Upper lobe of left lung (tissue), 6 donors: ENCODE data around the gene POLR3H. TPM values are rescaled to one million over a fixed set of nuclear protein-coding genes. Genes with fewer than 3 reads are reported as not detected.
A peak's percentile ranks its signal among the peaks of the same experiment; 100 is the strongest.
"Not testable (repeated sequence)": the region's sequence is repeated elsewhere in the genome, so short reads cannot be mapped to it uniquely, and the experiment has no call there.

Experiments
- ATAC-seq, 2 donors: fragments of 200-7000 bp; cut with Tn5 transposase; one replicate each; pipeline ENCODE4 v1.9.1; 2022; ENCODE audit warnings: mild to moderate bottlenecking in 2 of 2, moderate library complexity in 2 of 2; ENCODE audit not compliant: low FRiP score in 2 of 2
- DNase-seq, 2 donors: peaks; one replicate each; pipeline ENCODE4 v3.0.0-alpha.2; 2019 to 2020
- H3K27ac ChIP-seq, 4 donors: fragments of 200-600 bp; sonication (generic); one replicate each; pipeline ENCODE4 v1.5.1; 2016 to 2019
- H3K27me3 ChIP-seq, 4 donors: fragments of 200-600 bp; sonication (generic); one replicate each; pipeline ENCODE4 v1.5.1; 2017 to 2019
- H3K36me3 ChIP-seq, 4 donors: fragments of 200-600 bp; sonication (generic); one replicate each; pipeline ENCODE4 v1.5.1; 2016 to 2019
- H3K4me1 ChIP-seq, 4 donors: fragments of 200-600 bp; sonication (generic); one replicate each; pipeline ENCODE4 v1.5.1; 2018 to 2019
- H3K4me3 ChIP-seq, 4 donors: fragments of 200-600 bp; sonication (generic); one replicate each; pipeline ENCODE4 v1.5.1; 2017 to 2019; ENCODE audit warnings: mild to moderate bottlenecking in 2 of 4, moderate library complexity in 1 of 4
- H3K9me3 ChIP-seq, 4 donors: fragments of 200-600 bp; sonication (generic); one replicate each; pipeline ENCODE4 v1.5.1; 2018 to 2019
- EP300 ChIP-seq, 4 donors: sonication (generic); formaldehyde crosslinking; IDR thresholded peaks; one replicate each; pipeline ENCODE4 v1.5.1; 2017; ENCODE audit warnings: antibody characterized with exemption in 4 of 4, control low read depth in 2 of 4
- POLR2A ChIP-seq, 4 donors: fragments of 450-650 bp; IDR thresholded peaks; one replicate each; pipeline ENCODE4 v1.5.1; 2016 to 2017; ENCODE audit warnings: antibody characterized with exemption in 4 of 4, mild to moderate bottlenecking in 2 of 4
- POLR2AphosphoS5 ChIP-seq, 2 donors: sonication (generic); formaldehyde crosslinking; IDR thresholded peaks; one replicate each; pipeline ENCODE4 v1.5.1; 2017; ENCODE audit warnings: antibody characterized with exemption in 2 of 2
- whole genome bisulfite sequencing, 2 donors: methylation state at CpG; one replicate each; pipeline ENCODE4 v1.1.5; 2017 to 2018; 5-methylcytosine and 5-hydroxymethylcytosine counted together
- total RNA-seq, 6 donors: library from RNA; depleted of rRNA in 4 of 6; stranded (reverse); fragments of >200 nt in 4 of 6; gene quantifications; one replicate each; pipeline versions ENCODE4 v1.1.0 to v1.2.1, GENCODE V29; 2016 to 2021
- TF ChIP-seq, protein P1 (sequence below), 6 experiments: fragments of 450-650 bp in 4 of 6; fragments of 200-600 bp in 2 of 6; sonication (generic) in 2 of 6; IDR thresholded peaks; one replicate each; pipeline ENCODE4 v1.5.1; 2016 to 2019; ENCODE audit warnings: antibody characterized with exemption in 6 of 6
- donor health status: DM: no; HTN: no; CAD: no; lungs with moderate emphysema.
- donor health status: DM: no; HTN: yes; CAD: no; lungs with severe emphysema.

The POLR3H gene
- total RNA-seq, 6 donors from 2014 or later: 35.6 to 73.5 (median 53.0) TPM

DNA sequence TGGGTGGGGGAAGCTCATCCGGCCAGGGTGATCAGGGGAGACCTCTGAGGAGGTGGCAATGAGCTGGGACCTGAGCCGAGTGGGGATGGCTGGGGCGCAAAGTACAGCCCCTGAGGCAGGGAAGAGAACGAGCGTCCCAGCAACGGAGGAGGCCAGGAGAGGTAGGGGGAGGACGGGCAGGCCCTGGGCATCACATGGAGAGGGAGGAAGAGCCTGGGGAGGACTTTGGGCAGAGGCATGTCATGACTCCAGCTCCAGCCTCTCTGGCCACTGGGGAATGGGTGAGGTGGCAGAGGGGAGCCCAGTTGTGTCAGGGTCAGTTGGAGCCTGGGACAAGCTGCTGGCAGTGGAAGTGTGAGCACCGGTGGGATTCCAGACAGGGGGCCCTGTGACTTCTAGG is 33.8 kb upstream of the POLR3H start:
- ATAC-seq: no peak

DNA sequence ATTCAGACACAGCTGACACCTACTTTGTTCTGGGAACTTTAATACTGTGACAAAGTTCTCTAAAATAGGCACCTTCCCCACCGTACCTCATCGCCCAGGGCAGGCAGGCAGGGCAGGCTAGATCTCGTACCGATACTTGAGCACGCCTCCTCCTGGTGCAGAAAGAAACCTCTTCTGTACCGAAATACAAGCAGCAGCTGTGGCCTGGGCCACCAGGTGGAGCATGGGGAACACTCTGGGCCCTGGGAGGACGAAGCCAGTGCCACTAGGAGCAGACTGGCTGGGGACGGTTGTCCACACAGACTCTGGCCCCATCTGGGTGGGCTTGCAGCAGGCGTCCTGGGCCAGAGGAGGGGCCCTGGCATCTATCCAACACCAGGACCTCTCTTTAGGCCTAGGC is 32.6 kb upstream of the POLR3H start:
- 78 to 88% methylated on average over 5 to 9 of the region's 9 CpGs for WGBS, 2 donors
- no peaks in the 10 kb centered on the region for H3K4me1 ChIP-seq
- H3K4me3 ChIP-seq: no peak overlapping the region
- TF ChIP-seq POLR2A (IDR thresholded peaks at IDR 0.05) (no peak), EP300 (IDR thresholded peaks at IDR 0.05) (no peak)
- TF ChIP-seq, protein P1, sequence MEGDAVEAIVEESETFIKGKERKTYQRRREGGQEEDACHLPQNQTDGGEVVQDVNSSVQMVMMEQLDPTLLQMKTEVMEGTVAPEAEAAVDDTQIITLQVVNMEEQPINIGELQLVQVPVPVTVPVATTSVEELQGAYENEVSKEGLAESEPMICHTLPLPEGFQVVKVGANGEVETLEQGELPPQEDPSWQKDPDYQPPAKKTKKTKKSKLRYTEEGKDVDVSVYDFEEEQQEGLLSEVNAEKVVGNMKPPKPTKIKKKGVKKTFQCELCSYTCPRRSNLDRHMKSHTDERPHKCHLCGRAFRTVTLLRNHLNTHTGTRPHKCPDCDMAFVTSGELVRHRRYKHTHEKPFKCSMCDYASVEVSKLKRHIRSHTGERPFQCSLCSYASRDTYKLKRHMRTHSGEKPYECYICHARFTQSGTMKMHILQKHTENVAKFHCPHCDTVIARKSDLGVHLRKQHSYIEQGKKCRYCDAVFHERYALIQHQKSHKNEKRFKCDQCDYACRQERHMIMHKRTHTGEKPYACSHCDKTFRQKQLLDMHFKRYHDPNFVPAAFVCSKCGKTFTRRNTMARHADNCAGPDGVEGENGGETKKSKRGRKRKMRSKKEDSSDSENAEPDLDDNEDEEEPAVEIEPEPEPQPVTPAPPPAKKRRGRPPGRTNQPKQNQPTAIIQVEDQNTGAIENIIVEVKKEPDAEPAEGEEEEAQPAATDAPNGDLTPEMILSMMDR (IDR thresholded peaks at IDR 0.05): peak in 5 of 6 experiments; percentile 14 to 66 (median 51)
- H3K36me3 ChIP-seq: peaks cover 0 to 68% (median 57%) of the 10 kb centered on the region in 4 donors
- peak in 1 of 2 donors; percentile 32 for DNase-seq
- ATAC-seq: peak in 1 of 2 donors; percentile 16
- H3K27ac ChIP-seq: no peak overlapping the region
- no peaks in the 10 kb centered on the region for H3K9me3 ChIP-seq
- H3K27me3 ChIP-seq: no peaks in the 10 kb centered on the region

More for the DNA sequence above, 33.8 kb upstream of the POLR3H start:
- TF ChIP-seq POLR2AphosphoS5 (IDR thresholded peaks at IDR 0.05): no peak
- Histone ChIP-seq H3K9me3 (no peaks in the 10 kb centered on the region), H3K27ac (no peak overlapping the region), H3K4me3 (no peak overlapping the region), H3K36me3 (peaks cover 3 to 81% (median 66%) of the 10 kb centered on the region in 4 donors), H3K4me1 (no peaks in the 10 kb centered on the region), H3K27me3 (no peaks in the 10 kb centered on the region)
- DNase-seq: no peak
- 88 to 99% methylated on average over 8 of the region's 8 CpGs for WGBS, 2 donors

DNA sequence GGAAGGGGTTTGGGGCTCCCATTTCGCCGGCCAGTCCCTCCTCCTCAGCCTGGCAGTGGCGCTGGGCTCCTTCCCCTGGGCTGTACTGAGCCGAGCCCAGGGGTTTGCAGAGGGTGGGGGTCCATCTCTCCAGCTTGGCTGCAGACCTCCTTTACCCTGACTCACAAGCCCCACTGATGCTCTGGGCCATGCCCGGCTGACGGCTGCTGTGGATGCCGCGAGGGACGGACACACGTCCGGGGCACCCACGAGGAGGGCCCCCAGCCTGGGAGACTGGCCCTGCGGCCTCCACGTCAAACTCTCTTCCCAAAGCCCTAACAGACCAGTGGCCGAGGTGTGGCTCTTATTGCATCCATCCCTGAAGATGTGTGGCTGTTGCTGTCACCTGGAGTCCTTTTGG is 31.3 kb upstream of the POLR3H start:
- Histone ChIP-seq H3K4me1 (no peaks in the 10 kb centered on the region), H3K4me3 (no peak overlapping the region), H3K27me3 (no peaks in the 10 kb centered on the region), H3K9me3 (no peaks in the 10 kb centered on the region), H3K36me3 (peaks cover 0 to 58% (median 51%) of the 10 kb centered on the region in 4 donors), H3K27ac (peak overlapping the region in 1 of 4 donors; percentile 56)
- peak in 1 of 2 donors; percentile 6 for ATAC-seq
- TF ChIP-seq EP300 (IDR thresholded peaks at IDR 0.05) (no peak), POLR2A (IDR thresholded peaks at IDR 0.05) (no peak), POLR2AphosphoS5 (IDR thresholded peaks at IDR 0.05) (no peak)
- TF ChIP-seq, protein P1 (IDR thresholded peaks at IDR 0.05): no peak
- DNase-seq: peak in 1 of 2 donors; percentile 81
- WGBS, 2 donors: 94% methylated on average over 12 of the region's 15 CpGs; no CpG with 5 or more reads in 1 of the 2 donors

DNA sequence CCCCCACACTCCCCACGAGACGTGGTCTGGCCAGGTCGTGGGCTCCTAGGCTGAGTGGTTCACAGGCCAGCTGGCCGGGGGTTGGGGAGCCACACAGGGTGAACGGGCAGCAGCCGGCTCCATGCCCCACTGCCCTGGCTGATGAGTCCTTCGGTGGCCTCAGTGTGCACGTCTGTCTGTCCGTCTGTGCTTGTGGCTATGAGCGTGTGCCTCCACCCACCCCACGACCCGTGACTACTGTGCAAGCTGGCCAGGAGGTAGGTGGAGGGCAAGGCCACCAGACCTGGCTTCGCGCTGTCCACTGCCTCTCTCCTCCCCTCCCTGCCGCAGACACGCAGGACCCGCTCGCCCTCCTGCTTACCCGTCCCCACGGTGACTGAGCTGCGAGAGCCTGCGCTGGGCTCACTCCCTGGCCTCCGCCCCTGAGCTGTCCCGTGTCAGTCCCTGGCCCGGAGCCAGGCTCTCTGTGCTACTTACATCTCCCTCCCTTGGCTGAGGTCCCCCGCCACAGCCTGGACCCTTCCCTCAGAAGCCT is 30.6 kb upstream of the POLR3H start:
- H3K36me3 ChIP-seq: peaks cover 0 to 52% (median 46%) of the 10 kb centered on the region in 4 donors
- peak; percentile 23 to 63 for ATAC-seq

DNA sequence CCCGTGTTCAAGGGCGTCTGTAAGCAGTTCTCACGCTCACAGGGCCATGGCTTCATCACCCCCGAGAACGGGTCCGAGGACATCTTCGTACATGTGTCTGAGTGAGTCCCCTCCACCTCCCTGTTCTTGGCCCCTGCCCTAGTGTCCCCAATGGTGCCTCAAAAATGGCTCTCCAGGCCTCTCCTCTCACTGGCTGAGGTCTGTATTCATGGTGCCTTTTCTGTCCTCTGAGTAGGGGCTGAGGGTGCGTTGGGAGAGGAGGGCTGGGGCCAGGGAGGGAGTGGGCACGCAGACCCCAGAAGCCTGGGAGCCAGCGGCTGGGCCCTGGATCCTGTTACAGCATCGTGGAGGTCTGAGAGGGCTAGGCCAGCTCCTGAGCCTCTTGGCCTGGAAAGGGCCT is 29.4 kb upstream of the POLR3H start:
- no peak overlapping the region for H3K27ac ChIP-seq
- no peak overlapping the region for H3K4me3 ChIP-seq
- no peaks in the 10 kb centered on the region for H3K27me3 ChIP-seq
- H3K36me3 ChIP-seq: peaks cover 0 to 40% (median 33%) of the 10 kb centered on the region in 4 donors
- no peaks in the 10 kb centered on the region for H3K9me3 ChIP-seq
- ATAC-seq: no peak
- H3K4me1 ChIP-seq: no peaks in the 10 kb centered on the region
- WGBS, 2 donors: 91 to 94% methylated on average over 8 to 11 of the region's 11 CpGs
- DNase-seq: no peak
- no peak for TF ChIP-seq POLR2AphosphoS5 (IDR thresholded peaks at IDR 0.05)

More for the DNA sequence above, 30.6 kb upstream of the POLR3H start:
- no peaks in the 10 kb centered on the region for H3K27me3 ChIP-seq
- WGBS, 2 donors: 60 to 80% methylated on average over 4 to 24 of the region's 26 CpGs
- H3K27ac ChIP-seq: peak overlapping the region in 3 of 4 donors; percentile 13 to 56 (median 53)
- H3K4me1 ChIP-seq: no peaks in the 10 kb centered on the region
- no peak for TF ChIP-seq EP300 (IDR thresholded peaks at IDR 0.05)
- TF ChIP-seq, protein P1 (IDR thresholded peaks at IDR 0.05): no peak
- no peak for TF ChIP-seq POLR2AphosphoS5 (IDR thresholded peaks at IDR 0.05)
- TF ChIP-seq POLR2A (IDR thresholded peaks at IDR 0.05): no peak
- peak; percentile 27 to 87 for DNase-seq
- no peak overlapping the region for H3K4me3 ChIP-seq
- no peaks in the 10 kb centered on the region for H3K9me3 ChIP-seq

DNA sequence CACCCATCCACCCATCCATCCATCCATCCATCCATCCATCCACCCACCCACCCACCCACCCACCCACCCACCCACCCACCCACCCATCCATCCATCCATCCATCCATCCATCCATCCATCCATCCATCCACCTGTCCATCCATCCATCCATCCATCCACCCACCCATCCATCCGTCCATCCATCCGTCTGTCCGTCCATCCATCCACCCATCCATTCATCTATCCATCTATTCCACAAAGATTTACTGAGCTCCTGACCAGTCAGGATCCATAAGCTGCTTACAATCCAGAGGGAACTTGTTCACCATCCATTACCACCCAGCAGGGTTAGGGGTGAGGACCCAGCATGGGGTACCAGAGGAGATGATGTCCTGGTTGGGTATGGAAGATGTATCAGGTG is 28.0 kb upstream of the POLR3H start:
- 98% methylated on average over 3 of the region's 3 CpGs for WGBS, 2 donors
- not testable (repeated sequence) for DNase-seq, H3K9me3 ChIP-seq, H3K27me3 ChIP-seq, ATAC-seq, H3K27ac ChIP-seq, H3K4me1 ChIP-seq, H3K4me3 ChIP-seq
- peaks cover 0 to 26% (median 20%) of the 10 kb centered on the region in 4 donors for H3K36me3 ChIP-seq
